Measurements from ENCODE around the gene DDB1. TPM values are rescaled to one million over a fixed set of nuclear protein-coding genes. Genes with fewer than 3 reads are reported as not detected.
A peak's percentile ranks its signal among the peaks of the same experiment; 100 is the strongest.

Gene DDB1
- total and polyA plus RNA-seq, 9 of the 15 experiments (the other 6 are each of a cell fraction or from before 2014, with no cell fraction given): 172 to 361 (median 266) TPM

DNA sequence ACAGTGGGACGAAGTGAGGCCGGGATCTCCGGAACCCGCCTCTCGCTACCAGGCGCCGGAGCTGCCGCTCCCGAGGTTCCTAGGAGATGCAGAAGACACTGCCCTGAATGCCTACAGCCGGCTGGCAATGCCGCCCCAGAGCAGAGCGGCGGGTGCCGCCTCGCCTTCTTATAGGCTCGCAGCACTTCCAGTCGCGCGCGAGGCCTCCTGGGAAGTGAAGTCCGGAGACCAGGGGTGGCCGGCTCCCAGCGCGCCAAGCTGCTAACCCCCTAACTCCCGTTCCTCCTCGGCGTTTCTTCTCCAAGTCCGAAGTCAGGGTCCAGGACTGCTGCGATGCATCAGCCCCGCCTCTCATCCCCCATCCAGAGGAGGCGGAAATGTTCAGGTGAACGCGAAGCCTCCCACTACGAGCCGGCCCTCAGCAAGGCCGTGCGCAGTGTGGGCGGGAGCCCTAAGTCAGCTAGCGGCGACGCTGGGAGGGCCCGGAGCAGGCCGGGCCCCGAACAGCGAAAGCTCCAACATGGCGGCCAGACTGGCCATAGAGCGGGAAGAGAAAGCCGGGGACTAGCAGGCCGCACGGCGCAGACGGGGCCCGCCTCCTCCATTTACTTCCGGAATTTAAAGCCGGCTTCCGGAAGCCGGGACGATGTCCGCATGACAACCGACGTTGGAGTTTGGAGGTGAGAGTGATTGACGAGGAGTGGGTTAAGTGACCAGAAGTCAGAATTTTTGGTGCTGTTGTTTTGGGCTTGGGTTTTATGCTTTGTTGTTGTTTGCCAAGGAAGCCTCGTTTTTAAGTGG is 29.0 kb upstream of the DDB1 start, which contains the start of the genes CYB561A3 and TMEM138 (continued):
- no peak for TF ChIP-seq EZH2 (IDR thresholded peaks at IDR 0.05; ENCODE audit: borderline replicate concordance, low read depth, low read length)
- no peak for TF ChIP-seq MCM7 (IDR thresholded peaks at IDR 0.05)
- TF ChIP-seq ZNF212 (CRISPR knock-in tag; IDR thresholded peaks at IDR 0.05): no peak
- no peak for TF ChIP-seq CREBBP (IDR thresholded peaks at IDR 0.05; ENCODE audit: low read depth, low read length)
- no peak; a peak in 1 of 4 replicates for TF ChIP-seq KDM4B (IDR thresholded peaks at IDR 0.05; ENCODE audit: borderline replicate concordance in 2 of 2, low read depth in 1 of 2)
- peak; percentile 99 for TF ChIP-seq NFRKB (IDR thresholded peaks at IDR 0.05; ENCODE audit: low read depth)
- no peak for TF ChIP-seq ZNF408 (CRISPR knock-in tag; IDR thresholded peaks at IDR 0.05; ENCODE audit: low read depth)
- peak; percentile 96 for TF ChIP-seq EP400 (IDR thresholded peaks at IDR 0.05)
- TF ChIP-seq BCL6 (CRISPR knock-in tag; IDR thresholded peaks at IDR 0.05): no peak
- TF ChIP-seq, protein P1, sequence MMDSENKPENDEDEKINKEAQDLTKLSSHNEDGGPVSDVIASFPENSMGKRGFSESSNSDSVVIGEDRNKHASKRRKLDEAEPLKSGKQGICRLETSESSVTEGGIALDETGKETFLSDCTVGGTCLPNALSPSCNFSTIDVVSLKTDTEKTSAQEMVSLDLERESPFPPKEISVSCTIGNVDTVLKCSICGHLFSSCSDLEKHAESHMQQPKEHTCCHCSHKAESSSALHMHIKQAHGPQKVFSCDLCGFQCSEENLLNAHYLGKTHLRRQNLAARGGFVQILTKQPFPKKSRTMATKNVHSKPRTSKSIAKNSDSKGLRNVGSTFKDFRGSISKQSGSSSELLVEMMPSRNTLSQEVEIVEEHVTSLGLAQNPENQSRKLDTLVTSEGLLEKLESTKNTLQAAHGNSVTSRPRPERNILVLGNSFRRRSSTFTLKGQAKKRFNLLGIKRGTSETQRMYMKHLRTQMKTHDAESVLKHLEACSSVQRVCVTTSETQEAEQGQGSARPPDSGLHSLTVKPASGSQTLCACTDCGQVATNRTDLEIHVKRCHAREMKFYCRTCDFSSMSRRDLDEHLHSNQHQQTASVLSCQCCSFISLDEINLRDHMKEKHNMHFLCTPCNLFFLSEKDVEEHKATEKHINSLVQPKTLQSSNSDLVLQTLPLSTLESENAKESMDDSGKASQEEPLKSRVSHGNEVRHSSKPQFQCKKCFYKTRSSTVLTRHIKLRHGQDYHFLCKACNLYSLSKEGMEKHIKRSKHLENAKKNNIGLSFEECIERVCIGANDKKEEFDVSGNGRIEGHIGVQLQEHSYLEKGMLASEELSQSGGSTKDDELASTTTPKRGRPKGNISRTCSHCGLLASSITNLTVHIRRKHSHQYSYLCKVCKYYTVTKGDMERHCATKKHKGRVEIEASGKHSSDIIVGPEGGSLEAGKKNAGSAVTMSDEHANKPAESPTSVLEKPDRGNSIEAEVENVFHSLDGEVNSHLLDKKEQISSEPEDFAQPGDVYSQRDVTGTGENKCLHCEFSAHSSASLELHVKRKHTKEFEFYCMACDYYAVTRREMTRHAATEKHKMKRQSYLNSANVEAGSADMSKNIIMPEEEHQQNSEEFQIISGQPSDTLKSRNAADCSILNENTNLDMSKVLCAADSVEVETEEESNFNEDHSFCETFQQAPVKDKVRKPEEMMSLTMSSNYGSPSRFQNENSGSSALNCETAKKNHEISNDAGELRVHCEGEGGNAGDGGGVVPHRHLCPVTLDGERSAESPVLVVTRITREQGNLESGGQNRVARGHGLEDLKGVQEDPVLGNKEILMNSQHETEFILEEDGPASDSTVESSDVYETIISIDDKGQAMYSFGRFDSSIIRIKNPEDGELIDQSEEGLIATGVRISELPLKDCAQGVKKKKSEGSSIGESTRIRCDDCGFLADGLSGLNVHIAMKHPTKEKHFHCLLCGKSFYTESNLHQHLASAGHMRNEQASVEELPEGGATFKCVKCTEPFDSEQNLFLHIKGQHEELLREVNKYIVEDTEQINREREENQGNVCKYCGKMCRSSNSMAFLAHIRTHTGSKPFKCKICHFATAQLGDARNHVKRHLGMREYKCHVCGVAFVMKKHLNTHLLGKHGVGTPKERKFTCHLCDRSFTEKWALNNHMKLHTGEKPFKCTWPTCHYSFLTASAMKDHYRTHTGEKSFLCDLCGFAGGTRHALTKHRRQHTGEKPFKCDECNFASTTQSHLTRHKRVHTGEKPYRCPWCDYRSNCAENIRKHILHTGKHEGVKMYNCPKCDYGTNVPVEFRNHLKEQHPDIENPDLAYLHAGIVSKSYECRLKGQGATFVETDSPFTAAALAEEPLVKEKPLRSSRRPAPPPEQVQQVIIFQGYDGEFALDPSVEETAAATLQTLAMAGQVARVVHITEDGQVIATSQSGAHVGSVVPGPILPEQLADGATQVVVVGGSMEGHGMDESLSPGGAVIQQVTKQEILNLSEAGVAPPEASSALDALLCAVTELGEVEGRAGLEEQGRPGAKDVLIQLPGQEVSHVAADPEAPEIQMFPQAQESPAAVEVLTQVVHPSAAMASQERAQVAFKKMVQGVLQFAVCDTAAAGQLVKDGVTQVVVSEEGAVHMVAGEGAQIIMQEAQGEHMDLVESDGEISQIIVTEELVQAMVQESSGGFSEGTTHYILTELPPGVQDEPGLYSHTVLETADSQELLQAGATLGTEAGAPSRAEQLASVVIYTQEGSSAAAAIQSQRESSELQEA (IDR thresholded peaks at IDR 0.05; ENCODE audit: low read depth): no peak
- TF ChIP-seq ZKSCAN1 (IDR thresholded peaks at IDR 0.05; ENCODE audit: low read depth, low read length): 0 out of 2 replicates have a peak, but pooled peaks have one; percentile 9
- TF ChIP-seq E4F1 (CRISPR knock-in tag; IDR thresholded peaks at IDR 0.05; ENCODE audit: borderline replicate concordance): no peak
- TF ChIP-seq TCF3 (CRISPR knock-in tag; IDR thresholded peaks at IDR 0.05): peak; percentile 43
- TF ChIP-seq TRIM28 (IDR thresholded peaks at IDR 0.05): no peak; the same call in 1 of the 2 replicates
- TF ChIP-seq, protein P2, sequence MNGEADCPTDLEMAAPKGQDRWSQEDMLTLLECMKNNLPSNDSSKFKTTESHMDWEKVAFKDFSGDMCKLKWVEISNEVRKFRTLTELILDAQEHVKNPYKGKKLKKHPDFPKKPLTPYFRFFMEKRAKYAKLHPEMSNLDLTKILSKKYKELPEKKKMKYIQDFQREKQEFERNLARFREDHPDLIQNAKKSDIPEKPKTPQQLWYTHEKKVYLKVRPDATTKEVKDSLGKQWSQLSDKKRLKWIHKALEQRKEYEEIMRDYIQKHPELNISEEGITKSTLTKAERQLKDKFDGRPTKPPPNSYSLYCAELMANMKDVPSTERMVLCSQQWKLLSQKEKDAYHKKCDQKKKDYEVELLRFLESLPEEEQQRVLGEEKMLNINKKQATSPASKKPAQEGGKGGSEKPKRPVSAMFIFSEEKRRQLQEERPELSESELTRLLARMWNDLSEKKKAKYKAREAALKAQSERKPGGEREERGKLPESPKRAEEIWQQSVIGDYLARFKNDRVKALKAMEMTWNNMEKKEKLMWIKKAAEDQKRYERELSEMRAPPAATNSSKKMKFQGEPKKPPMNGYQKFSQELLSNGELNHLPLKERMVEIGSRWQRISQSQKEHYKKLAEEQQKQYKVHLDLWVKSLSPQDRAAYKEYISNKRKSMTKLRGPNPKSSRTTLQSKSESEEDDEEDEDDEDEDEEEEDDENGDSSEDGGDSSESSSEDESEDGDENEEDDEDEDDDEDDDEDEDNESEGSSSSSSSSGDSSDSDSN (IDR thresholded peaks at IDR 0.05; ENCODE audit: borderline replicate concordance in 1 of 2, low read depth in 2 of 2, low read length in 2 of 2): peak; percentile 92 to 95; a peak in 3 of 4 replicates
